ENCODE measurements around the gene STXBP5.

The STXBP5 gene

GRCh38 chr6:147179809-147180208 lies 24.4 kb upstream of the STXBP5 start:
- no peak for DNase-seq

DNA sequence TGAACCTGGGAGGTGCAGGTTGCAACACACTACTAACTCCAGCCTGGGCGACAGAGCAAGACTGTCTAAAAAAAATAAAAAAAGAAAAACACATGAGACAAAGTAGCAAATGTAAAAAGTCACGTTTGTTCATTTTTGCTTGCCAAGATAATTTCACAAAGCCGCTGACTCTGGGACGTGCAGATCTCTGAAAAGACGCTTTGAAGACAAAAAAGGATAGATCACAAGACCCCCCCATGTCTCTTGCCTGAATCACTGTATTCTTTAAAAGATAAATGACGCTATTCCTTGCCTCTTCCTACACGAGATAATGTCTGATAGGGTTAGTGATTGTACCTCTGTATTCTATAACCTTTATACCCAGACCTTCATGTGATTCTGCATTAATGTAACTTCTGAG lies 23.3 kb upstream of the STXBP5 start:
- DNase-seq, result no peak

GRCh38 chr6:147184379-147184778 lies 19.8 kb upstream of the STXBP5 start:
- no peak for DNase-seq

DNA sequence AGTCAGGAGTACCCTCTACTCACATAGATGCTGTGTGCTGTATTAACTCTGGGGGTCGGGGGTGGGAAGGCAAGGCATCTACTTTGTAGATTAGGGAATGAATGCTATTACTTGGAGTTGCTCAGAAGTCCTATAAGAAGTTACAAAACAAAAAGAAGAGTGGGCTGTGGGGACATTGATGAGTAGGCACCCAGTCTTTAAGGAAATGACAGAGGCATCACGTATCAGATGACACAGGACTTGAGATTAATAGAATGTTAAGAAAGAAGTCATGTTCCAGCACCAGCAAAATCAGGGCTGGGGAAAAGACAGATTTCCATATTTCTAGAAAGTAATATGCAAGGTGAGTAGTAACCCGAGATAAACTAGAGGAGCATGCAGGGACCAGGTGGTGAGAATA lies 19.0 kb upstream of the STXBP5 start:
- DNase-seq, result no peak

DNA sequence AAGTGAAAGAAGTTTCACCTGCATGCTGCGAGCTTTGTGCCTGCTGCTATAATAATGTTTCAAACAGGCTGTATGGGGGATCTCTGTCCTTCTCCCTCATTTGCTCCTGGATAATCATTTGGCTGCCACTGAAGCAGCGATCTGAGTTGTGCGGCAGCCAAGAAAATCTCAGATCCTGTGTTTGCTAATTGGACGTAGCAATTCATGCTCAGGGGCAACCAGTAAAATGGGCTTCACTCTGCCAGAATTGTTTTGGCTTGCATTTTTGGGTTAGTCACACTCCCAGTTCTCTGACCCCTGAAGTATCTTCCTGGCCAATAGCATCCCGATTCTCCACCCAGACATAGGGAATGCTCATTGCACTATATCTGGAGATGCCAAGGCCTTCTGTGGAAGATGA lies 13.7 kb upstream of the STXBP5 start:
- DNase-seq, result no peak

- no peak for DNase-seq
Measured at GRCh38 chr6:147192278-147192911, 11.8 kb upstream of the STXBP5 start.

GRCh38 chr6:147194652-147195411 lies 9.4 kb upstream of the STXBP5 start:
- peak; percentile 5 for DNase-seq

GRCh38 chr6:147195510-147195909 lies 8.7 kb upstream of the STXBP5 start:
- no peak for DNase-seq

GRCh38 chr6:147195987-147196386 lies 8.2 kb upstream of the STXBP5 start:
- DNase-seq, result no peak

GRCh38 chr6:147200711-147201110 lies 3.5 kb upstream of the STXBP5 start:
- no peak for DNase-seq

GRCh38 chr6:147201885-147202515 lies 2.2 kb upstream of the STXBP5 start:
- peak; percentile 22 for DNase-seq

DNA sequence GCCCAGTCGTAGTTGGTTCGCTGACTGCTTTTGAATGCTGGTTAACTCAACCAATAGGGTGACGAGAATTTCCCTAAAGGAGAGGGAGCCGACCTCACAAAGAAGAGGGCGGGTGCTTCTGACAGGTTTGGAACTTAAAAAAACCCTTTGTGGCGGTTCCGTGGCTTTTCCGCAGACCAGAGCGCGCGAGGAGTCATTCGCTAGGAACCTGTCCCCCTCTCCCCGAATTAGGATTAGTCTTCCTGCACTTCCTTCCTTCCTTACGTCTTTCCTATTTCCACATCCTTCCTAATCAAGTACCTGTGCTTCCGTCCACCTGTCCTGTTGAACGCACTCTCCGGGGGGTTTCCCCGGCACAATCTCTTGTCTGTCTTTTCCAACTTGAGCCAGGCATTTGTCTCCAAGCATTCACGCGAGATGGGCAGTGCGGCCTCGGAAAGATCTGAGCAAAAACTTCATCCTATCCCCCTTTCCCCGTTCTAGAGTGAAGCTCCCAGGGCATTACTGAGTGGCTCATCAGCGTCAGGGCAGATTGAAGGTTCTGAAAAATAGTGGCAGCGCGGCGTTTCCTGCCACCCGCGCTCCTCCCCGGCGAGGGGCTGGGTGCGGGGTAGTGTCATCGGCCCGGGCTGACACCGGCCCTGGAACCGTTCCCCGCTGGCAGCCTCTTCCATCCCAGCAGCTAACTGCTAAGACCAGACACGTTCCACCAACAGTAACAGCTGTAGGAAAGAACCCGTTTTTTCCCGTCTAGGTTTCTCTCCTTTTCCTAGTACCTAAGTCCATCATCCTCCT lies 1.5 kb upstream of the STXBP5 start:
- DNase-seq, result peak; percentile 82

DNA sequence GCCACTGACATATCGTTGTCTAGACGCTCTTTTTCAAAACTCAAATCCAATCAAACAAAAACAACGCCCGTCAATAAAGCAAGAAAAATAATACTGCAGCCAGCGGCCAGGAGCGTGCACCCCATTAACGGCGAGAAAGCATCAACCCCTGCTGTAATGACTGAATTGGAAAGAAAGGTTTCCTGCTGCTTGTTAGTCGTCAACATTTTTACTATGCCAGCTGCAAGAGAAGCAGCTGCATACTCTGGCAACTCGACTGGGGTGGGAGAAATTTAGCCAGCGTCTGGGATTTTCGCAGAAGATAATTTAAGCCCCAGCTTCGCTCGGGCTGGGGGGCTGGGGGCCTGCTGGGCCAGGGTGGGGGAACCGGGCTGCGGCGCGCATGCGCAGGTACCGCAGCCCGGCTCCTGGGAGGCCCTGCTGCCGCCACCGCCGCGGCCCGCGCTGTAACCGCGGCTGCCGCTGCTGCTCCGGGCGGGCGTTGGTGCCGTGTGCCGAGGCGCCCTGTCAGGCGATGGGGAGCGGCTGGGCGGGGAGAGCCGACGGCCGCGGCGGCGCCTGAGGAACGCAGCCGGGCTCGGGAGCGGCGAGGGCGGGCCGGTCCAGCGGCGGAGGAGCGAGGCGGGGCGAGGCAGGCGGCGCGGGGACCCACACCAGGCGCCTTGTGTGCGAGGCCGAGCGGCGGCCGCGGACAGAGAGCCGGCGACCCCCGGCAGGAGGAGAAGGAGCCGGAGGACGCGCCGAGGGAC lies 732 bp upstream of the STXBP5 start:
- peak; percentile 78 for DNase-seq

DNA sequence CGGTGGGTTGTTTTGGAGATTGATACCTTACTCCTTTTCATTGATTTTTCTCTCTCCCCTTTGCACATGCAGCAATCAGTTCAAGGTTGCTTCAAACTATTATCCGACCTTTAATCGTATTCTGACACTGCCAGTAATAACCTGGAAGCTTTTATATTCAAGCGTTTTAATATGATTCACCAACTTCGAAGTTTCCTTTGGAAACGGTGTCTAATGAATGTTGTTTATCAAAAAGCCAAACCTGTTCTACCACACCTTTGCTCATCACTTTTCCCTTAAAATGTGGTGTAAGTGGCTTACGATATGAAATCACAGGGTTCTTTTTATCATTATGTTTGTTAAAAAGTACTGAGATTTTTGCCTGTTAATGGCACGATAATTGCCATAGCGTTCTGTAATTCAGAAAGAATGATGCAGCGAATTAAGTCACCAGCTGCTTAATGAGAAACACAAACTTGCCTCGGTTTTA lies 660 bp downstream of the STXBP5 start:
- no peak for DNase-seq

- no peak for DNase-seq
Measured at GRCh38 chr6:147205690-147206600, 1.7 kb downstream of the STXBP5 start.

DNA sequence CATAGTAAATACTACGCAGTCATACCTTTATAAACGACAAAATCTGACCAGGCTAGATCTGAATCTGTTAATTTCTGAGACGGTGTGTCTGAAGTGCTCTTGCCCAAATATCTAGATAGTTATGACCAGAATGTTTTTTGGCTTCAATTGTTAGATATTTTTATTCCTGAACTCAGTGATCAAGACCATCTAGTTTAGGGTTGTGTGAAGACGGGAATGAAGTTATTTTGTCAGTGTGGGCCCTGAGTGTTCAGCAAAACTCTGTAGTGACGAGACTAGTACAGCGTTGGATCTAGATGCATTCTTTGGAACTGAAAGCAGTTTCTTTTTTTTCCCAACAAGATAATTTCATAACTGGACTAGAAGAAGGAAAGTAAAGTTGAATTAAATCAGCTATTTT lies 3.1 kb downstream of the STXBP5 start:
- no peak for DNase-seq

DNA sequence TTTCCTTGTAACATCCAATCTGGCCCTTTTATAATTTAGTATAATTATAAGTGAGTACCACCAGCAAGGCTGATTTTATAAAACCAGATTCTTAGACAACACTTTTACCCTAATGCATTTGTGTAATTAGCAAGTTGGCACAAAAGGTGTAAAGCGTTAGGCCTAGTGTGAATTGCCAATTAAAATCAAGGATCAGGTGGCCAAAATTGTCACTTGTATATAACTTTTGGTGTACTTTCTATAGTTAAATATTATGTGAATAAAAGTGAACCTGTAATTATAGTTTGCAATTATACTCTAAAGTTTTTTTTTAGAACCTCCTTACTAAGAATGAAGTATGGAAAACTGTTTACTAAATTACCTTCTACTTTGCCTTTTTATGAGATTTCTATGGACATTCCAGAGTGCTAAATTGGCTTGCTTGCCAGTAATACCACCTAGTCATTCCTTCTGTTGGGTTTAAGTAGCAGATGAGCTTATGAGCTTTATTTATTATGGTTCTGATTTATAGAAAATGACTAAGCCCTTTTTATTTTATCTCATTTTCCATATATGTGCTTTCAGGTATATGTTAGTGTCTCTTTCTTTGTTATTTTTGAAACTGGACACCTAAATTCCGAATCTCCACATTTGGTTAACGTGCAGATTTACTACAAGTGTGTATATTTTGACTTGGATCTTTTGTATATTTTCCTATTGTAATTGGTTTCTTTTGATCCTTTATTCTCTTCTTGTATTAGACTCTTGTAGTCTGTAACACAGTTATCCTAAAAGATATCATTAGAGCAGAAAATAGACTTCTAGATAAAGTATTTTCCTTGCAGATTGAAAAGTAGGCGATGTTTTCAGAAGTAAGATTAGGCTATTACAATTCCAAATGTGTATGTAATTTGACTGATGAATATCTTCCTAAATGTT lies 3.9 kb downstream of the STXBP5 start:
- no peak for DNase-seq

DNA sequence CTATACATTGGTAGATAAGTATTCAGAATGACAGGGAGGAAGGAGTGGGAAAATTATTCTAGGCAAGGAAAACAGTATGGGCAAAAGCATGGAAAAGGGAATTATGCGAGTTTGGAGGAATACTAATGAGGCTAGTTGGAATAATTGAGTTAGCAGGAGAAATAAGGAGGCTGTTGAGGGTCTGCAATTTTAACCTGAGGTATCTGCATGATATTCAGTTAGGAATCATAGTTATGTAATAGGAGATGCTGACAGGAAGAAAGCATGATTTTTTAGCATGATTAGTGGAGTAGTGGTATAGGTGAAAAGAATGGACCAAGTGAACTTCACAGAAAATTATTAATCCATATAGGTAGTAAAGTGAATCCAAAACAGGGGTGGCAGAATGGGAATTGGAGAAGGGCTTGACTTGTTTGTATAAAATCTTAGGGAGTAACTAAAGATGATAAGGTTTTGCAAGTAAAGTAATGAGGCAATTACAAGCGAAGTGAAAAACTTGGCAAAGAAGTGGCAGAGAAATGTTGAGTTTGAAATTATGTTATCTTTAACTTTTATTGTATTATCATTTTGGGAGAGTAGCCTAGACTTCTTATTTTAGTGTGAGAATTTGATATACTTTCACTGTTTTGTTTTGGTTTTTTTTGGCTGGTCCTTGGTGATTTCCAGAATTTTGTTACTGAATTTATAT lies 5.7 kb downstream of the STXBP5 start:
- no peak for DNase-seq

GRCh38 chr6:147211349-147211748 lies 7.1 kb downstream of the STXBP5 start:
- DNase-seq, result no peak

- DNase-seq, result no peak
Measured at GRCh38 chr6:147211831-147212230, 7.6 kb downstream of the STXBP5 start.
